Measurements from ENCODE around the gene MAB21L1. TPM values are rescaled to one million over a fixed set of nuclear protein-coding genes. Genes with fewer than 3 reads are reported as not detected.
A peak's percentile ranks its signal among the peaks of the same experiment; 100 is the strongest.

MAB21L1 gene
- total and polyA plus RNA-seq, 4 experiments from 2014 or later, result not detected

DNA sequence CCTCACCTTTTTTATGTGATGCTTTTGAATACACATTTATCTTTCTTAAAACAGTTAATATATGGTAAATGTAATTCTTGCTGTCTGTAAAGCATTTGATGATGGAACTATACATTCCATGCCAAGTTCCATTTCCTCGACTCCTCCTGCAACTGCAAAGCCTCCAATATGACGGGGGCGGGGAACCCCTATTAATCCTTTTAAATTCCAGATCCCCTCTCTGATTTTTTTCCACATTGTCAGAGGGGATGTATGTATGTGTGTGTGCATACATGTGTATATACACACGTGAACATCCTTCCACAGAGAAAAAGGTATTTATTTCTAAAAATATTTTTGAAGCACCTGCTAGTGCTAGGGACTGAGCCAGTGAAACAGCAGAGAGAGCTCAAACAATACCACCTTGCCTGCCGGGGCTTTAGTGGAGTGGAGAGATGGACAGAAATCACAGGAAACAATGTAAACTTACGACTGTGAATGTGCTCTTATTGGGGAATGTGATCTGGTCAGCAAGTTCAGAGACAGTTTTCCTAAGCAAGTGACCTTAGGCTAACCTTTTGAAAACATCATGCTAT is 25.3 kb upstream of the MAB21L1 start:
- Histone ChIP-seq H3K27ac (ENCODE audit: low read depth, low read length) (no peak overlapping the region), H3K27me3 (ENCODE audit: insufficient read depth, low read length) (no peaks in the 10 kb centered on the region), H3K4me1 (ENCODE audit: insufficient read depth, low read length) (no peaks in the 10 kb centered on the region), H3K9me3 (ENCODE audit: control insufficient read depth in 1 of 2, low read length in 2 of 2) (no peaks in the 10 kb centered on the region), H3K4me3 (ENCODE audit: low read length in 2 of 2) (no peak overlapping the region), H3K36me3 (ENCODE audit: insufficient read depth, low read length) (no peaks in the 10 kb centered on the region)
- Mint-ChIP-seq H3K27ac (no peak overlapping the region), H3K36me3 (no peaks in the 10 kb centered on the region), H3K27me3 (no peaks in the 10 kb centered on the region), H3K9me3 (peaks cover 0 to 2% (median 0%) of the 10 kb centered on the region in 8 donors), H3K4me3 (no peak overlapping the region), H3K4me1 (no peaks in the 10 kb centered on the region)
- intact Hi-C loops (cut with micrococcal nuclease), result no loop called here
- CTCF ChIA-PET (ENCODE audit: partially characterized antibody), result no interaction called here
- POLR2A ChIA-PET (ENCODE audit: partially characterized antibody), result no interaction called here
- no peak for DNase-seq

DNA sequence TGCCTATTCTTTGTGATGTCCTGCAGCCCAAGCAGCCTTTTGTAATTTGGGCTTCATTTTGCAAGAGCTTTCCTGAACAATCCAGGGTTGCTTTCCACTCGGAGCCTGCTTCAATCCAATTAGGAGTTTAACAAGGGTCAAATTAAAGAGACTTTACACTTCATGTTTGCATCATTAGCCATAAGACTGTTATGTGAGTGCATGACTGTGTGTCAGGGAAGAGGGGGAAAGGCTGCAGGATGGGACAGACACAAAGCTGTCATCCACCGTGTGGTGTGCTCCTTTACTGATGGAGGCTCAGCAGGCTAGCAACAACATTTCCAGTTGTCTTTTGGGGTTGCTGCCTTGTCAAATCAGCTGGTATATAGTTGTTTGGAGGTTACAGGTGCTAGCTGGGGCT is 23.7 kb upstream of the MAB21L1 start:
- ChIA-PET POLR2A (ENCODE audit: partially characterized antibody) (no interaction called here), CTCF (ENCODE audit: partially characterized antibody) (no interaction called here)
- DNase-seq, result no peak
- H3K36me3 Mint-ChIP-seq, result no peaks in the 10 kb centered on the region
- Histone ChIP-seq H3K36me3 (ENCODE audit: insufficient read depth, low read length) (no peaks in the 10 kb centered on the region), H3K9me3 (ENCODE audit: control insufficient read depth in 1 of 2, low read length in 2 of 2) (no peaks in the 10 kb centered on the region), H3K27ac (ENCODE audit: low read depth, low read length) (no peak overlapping the region), H3K4me1 (ENCODE audit: insufficient read depth, low read length) (no peaks in the 10 kb centered on the region), H3K27me3 (ENCODE audit: insufficient read depth, low read length) (no peaks in the 10 kb centered on the region), H3K4me3 (ENCODE audit: low read length in 2 of 2) (no peak overlapping the region)
- no peaks in the 10 kb centered on the region for H3K27me3 Mint-ChIP-seq
- H3K4me3 Mint-ChIP-seq, result no peak overlapping the region
- no peak overlapping the region for H3K27ac Mint-ChIP-seq
- intact Hi-C loops (cut with micrococcal nuclease), result no loop called here
- no peaks in the 10 kb centered on the region for H3K4me1 Mint-ChIP-seq
- peaks cover 0 to 3% (median under 1%) of the 10 kb centered on the region in 8 donors for H3K9me3 Mint-ChIP-seq

- Histone ChIP-seq H3K9me3 (ENCODE audit: control insufficient read depth in 1 of 2, low read length in 2 of 2) (no peaks in the 10 kb centered on the region), H3K4me1 (ENCODE audit: insufficient read depth, low read length) (no peaks in the 10 kb centered on the region), H3K36me3 (ENCODE audit: insufficient read depth, low read length) (no peaks in the 10 kb centered on the region), H3K27ac (ENCODE audit: low read depth, low read length) (no peak overlapping the region), H3K4me3 (ENCODE audit: low read length in 2 of 2) (no peak overlapping the region), H3K27me3 (ENCODE audit: insufficient read depth, low read length) (no peaks in the 10 kb centered on the region)
- Mint-ChIP-seq H3K36me3 (no peaks in the 10 kb centered on the region), H3K4me3 (peak overlapping the region in 1 of 8 donors; percentile 1), H3K27ac (no peak overlapping the region), H3K4me1 (no peaks in the 10 kb centered on the region), H3K27me3 (no peaks in the 10 kb centered on the region), H3K9me3 (peaks cover 0 to 6% (median under 1%) of the 10 kb centered on the region in 8 donors)
- POLR2A ChIA-PET (ENCODE audit: partially characterized antibody), result no interaction called here
- CTCF ChIA-PET (ENCODE audit: partially characterized antibody), result no interaction called here
- DNase-seq, result no peak
- intact Hi-C loops (cut with micrococcal nuclease), result no loop called here
These were observed 23.2 kb upstream of the MAB21L1 start for GRCh38 chr13:35499676-35500075.

GRCh38 chr13:35499196-35499662 is 22.7 kb upstream of the MAB21L1 start:
- H3K27ac Mint-ChIP-seq, result no peak overlapping the region

GRCh38 chr13:35498231-35498630 is 21.7 kb upstream of the MAB21L1 start:
- Mint-ChIP-seq H3K9me3 (peaks cover 0 to 6% (median 3%) of the 10 kb centered on the region in 8 donors), H3K36me3 (no peaks in the 10 kb centered on the region), H3K27ac (no peak overlapping the region), H3K4me1 (no peaks in the 10 kb centered on the region), H3K27me3 (no peaks in the 10 kb centered on the region), H3K4me3 (no peak overlapping the region)
- no peaks in the 10 kb centered on the region for H3K27me3 ChIP-seq (ENCODE audit: insufficient read depth, low read length)
- H3K27ac ChIP-seq (ENCODE audit: low read depth, low read length), result no peak overlapping the region
- ChIA-PET CTCF (ENCODE audit: partially characterized antibody) (no interaction called here), POLR2A (ENCODE audit: partially characterized antibody) (no interaction called here)
- no peaks in the 10 kb centered on the region for H3K4me1 ChIP-seq (ENCODE audit: insufficient read depth, low read length)
- intact Hi-C loops (cut with micrococcal nuclease), result no loop called here
- no peak for DNase-seq
- H3K4me3 ChIP-seq (ENCODE audit: low read length in 2 of 2), result no peak overlapping the region
- H3K36me3 ChIP-seq (ENCODE audit: insufficient read depth, low read length), result no peaks in the 10 kb centered on the region
- no peaks in the 10 kb centered on the region for H3K9me3 ChIP-seq (ENCODE audit: control insufficient read depth in 1 of 2, low read length in 2 of 2)

More at GRCh38 chr13:35499196-35499662, 22.7 kb upstream of the MAB21L1 start:
- intact Hi-C loops (cut with micrococcal nuclease), result no loop called here
- Mint-ChIP-seq H3K4me3 (no peak overlapping the region), H3K27me3 (no peaks in the 10 kb centered on the region), H3K4me1 (no peaks in the 10 kb centered on the region), H3K36me3 (no peaks in the 10 kb centered on the region), H3K9me3 (peaks cover 0 to 6% (median 3%) of the 10 kb centered on the region in 8 donors)
- CTCF ChIA-PET (ENCODE audit: partially characterized antibody), result no interaction called here
- POLR2A ChIA-PET (ENCODE audit: partially characterized antibody), result no interaction called here
- Histone ChIP-seq H3K9me3 (ENCODE audit: control insufficient read depth in 1 of 2, low read length in 2 of 2) (no peaks in the 10 kb centered on the region), H3K4me1 (ENCODE audit: insufficient read depth, low read length) (no peaks in the 10 kb centered on the region), H3K27me3 (ENCODE audit: insufficient read depth, low read length) (no peaks in the 10 kb centered on the region), H3K27ac (ENCODE audit: low read depth, low read length) (no peak overlapping the region), H3K4me3 (ENCODE audit: low read length in 2 of 2) (no peak overlapping the region), H3K36me3 (ENCODE audit: insufficient read depth, low read length) (no peaks in the 10 kb centered on the region)
- DNase-seq, result no peak

DNA sequence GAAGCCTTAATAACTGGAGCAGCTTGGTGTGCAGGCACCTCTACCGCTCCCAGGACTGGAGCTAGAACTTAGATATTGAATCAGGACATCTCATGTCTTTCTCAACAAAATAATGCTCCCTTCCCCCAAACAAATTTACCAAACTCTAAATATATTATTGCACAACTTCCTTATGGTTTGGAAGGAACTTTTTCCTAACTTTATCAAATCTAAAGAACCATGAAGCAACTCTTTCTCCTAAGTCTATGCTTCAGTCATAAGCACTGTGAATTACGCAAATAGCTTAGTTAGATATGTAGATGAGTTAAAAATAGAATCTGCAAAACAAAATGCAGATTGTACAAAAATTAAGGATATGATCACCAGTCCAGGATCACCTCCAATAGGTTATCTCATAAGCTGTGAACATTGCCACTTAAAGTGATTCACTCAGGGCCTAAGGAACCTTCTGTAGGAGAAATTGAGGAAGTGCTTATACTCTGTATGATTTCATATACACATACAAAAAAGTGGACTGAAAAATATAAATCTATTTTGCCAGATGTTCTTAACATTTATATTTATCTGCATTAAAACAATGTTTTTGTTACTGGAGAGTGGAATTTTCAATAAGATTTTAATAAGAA is 20.4 kb upstream of the MAB21L1 start:
- H3K4me3 Mint-ChIP-seq, result no peak overlapping the region
- H3K9me3 ChIP-seq (ENCODE audit: control insufficient read depth in 1 of 2, low read length in 2 of 2), result no peaks in the 10 kb centered on the region
- no peaks in the 10 kb centered on the region for H3K36me3 ChIP-seq (ENCODE audit: insufficient read depth, low read length)
- H3K27me3 ChIP-seq (ENCODE audit: insufficient read depth, low read length), result no peaks in the 10 kb centered on the region
- no peak for DNase-seq
- no peak overlapping the region for H3K4me3 ChIP-seq (ENCODE audit: low read length in 2 of 2)
- intact Hi-C loops (cut with micrococcal nuclease), result no loop called here
- no peaks in the 10 kb centered on the region for H3K4me1 Mint-ChIP-seq
- no peak overlapping the region for H3K27ac ChIP-seq (ENCODE audit: low read depth, low read length)
- H3K36me3 Mint-ChIP-seq, result no peaks in the 10 kb centered on the region
- no peaks in the 10 kb centered on the region for H3K4me1 ChIP-seq (ENCODE audit: insufficient read depth, low read length)
- H3K27ac Mint-ChIP-seq, result no peak overlapping the region
- CTCF ChIA-PET (ENCODE audit: partially characterized antibody), result no interaction called here
- POLR2A ChIA-PET (ENCODE audit: partially characterized antibody), result no interaction called here
- H3K9me3 Mint-ChIP-seq, result peaks cover 0 to 13% (median 5%) of the 10 kb centered on the region in 8 donors
- H3K27me3 Mint-ChIP-seq, result no peaks in the 10 kb centered on the region

DNA sequence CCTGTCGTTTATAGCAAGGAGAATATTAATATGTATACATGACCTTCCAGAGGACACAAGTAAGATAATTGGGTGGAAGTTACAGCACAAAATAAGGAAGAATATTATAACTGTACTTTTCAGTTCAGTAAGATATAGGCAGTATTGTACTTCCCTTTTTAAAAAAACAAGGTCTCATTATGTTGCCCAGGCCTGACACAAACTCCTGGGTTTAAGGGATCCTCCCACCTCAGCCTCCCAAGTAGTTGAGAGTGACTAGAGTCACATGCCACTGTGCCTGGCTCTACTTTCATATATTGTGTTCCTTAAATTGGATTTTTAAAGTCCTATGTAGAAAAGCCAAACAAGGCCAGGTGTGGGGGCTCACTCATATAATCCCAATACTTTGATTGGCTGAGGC is 19.5 kb upstream of the MAB21L1 start:
- intact Hi-C loops (cut with micrococcal nuclease), result no loop called here
- H3K4me1 Mint-ChIP-seq, result no peaks in the 10 kb centered on the region
- H3K27ac ChIP-seq (ENCODE audit: low read depth, low read length), result no peak overlapping the region
- H3K4me3 Mint-ChIP-seq, result no peak overlapping the region
- CTCF ChIA-PET (ENCODE audit: partially characterized antibody), result no interaction called here
- H3K36me3 Mint-ChIP-seq, result no peaks in the 10 kb centered on the region
- H3K36me3 ChIP-seq (ENCODE audit: insufficient read depth, low read length), result no peaks in the 10 kb centered on the region
- no peak overlapping the region for H3K4me3 ChIP-seq (ENCODE audit: low read length in 2 of 2)
- no peaks in the 10 kb centered on the region for H3K4me1 ChIP-seq (ENCODE audit: insufficient read depth, low read length)
- no peak overlapping the region for H3K27ac Mint-ChIP-seq
- no peaks in the 10 kb centered on the region for H3K27me3 Mint-ChIP-seq
- no peaks in the 10 kb centered on the region for H3K27me3 ChIP-seq (ENCODE audit: insufficient read depth, low read length)
- no peak for DNase-seq
- no peaks in the 10 kb centered on the region for H3K9me3 ChIP-seq (ENCODE audit: control insufficient read depth in 1 of 2, low read length in 2 of 2)
- peaks cover 0 to 13% (median 8%) of the 10 kb centered on the region in 8 donors for H3K9me3 Mint-ChIP-seq
- POLR2A ChIA-PET (ENCODE audit: partially characterized antibody), result no interaction called here
